ENCODE data around the gene IRF9. TPM values are rescaled to one million over a fixed set of nuclear protein-coding genes. Genes with fewer than 3 reads are reported as not detected.

Gene IRF9
- total and polyA plus RNA-seq, 2 of the 13 experiments (the other 11 are each of a cell fraction or from before 2014, with no cell fraction given): 14.9 to 49.7 TPM

DNA sequence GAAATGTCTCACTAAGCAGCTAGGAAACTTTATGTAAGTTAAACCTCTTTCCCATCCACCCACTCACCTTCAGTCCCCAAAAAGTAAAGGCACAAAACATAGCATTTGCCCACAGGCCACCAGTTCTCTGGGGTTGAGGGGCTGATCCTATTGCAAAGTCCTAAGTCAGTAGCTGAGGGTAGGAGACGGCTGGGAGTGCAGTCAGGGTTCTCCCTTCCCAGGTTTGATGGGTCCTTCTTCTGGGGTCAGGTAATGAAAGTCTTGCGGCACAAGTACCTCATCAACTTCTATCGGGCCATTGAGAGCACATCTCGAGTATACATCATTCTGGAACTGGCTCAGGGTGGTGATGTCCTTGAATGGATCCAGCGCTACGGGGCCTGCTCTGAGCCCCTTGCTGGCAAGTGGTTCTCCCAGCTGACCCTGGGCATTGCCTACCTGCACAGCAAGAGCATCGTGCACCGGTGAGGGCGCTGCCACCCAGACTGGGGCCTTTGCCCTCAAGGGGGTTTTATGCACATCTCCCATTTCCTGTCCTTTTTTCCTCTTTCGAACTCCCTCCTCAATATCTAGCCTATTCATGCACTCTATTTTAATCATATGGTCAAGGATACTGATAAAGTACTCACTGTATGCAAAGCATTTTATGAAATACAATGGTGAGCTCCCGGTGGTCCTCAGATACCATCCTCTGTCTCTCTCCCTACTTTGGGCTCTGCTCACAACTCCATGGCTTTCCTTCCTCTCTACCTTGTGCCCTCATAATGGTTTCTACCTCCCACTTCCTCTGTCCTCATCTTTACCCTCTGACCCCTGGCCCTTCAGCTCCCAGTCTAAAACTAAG, 45.4 kb downstream of the IRF9 start (continued):
- TF ChIP-seq, protein P1, sequence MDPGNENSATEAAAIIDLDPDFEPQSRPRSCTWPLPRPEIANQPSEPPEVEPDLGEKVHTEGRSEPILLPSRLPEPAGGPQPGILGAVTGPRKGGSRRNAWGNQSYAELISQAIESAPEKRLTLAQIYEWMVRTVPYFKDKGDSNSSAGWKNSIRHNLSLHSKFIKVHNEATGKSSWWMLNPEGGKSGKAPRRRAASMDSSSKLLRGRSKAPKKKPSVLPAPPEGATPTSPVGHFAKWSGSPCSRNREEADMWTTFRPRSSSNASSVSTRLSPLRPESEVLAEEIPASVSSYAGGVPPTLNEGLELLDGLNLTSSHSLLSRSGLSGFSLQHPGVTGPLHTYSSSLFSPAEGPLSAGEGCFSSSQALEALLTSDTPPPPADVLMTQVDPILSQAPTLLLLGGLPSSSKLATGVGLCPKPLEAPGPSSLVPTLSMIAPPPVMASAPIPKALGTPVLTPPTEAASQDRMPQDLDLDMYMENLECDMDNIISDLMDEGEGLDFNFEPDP (CRISPR knock-in tag; conservative IDR thresholded peaks at IDR 0.05): 0 out of 2 replicates have a peak, but pooled peaks have one; percentile 56
- TF ChIP-seq ZBTB34 (CRISPR knock-in tag; IDR thresholded peaks at IDR 0.05) (no peak), ZNF558 (CRISPR knock-in tag; IDR thresholded peaks at IDR 0.05; ENCODE audit: borderline replicate concordance) (no peak), NAIF1 (CRISPR knock-in tag; IDR thresholded peaks at IDR 0.05; ENCODE audit: borderline replicate concordance) (no peak), RAD51 (IDR thresholded peaks at IDR 0.05; ENCODE audit: borderline replicate concordance) (0 out of 2 replicates have a peak, but pooled peaks have one; percentile 16), ZNF251 (CRISPR knock-in tag; IDR thresholded peaks at IDR 0.05) (no peak), ZNF781 (CRISPR knock-in tag; IDR thresholded peaks at IDR 0.05; ENCODE audit: borderline replicate concordance, not compliant biosample characterization) (no peak), ISL2 (CRISPR knock-in tag; IDR thresholded peaks at IDR 0.05) (no peak), EZH2 (conservative IDR thresholded peaks at IDR 0.05; ENCODE audit: low read depth, low read length) (no peak), ZNF687 (CRISPR knock-in tag; IDR thresholded peaks at IDR 0.05) (peak; percentile 27; the same call in 1 of the 2 replicates), ZC3H13 (CRISPR knock-in tag; IDR thresholded peaks at IDR 0.05) (no peak), ISX (CRISPR knock-in tag; conservative IDR thresholded peaks at IDR 0.05) (no peak), MAZ (IDR thresholded peaks at IDR 0.05; ENCODE audit: borderline replicate concordance, low read depth, low read length) (no peak), MAZ (CRISPR knock-in tag; IDR thresholded peaks at IDR 0.05; ENCODE audit: low read depth) (no peak), RAD21 (CRISPR knock-in tag; IDR thresholded peaks at IDR 0.05) (no peak), BRCA1 (CRISPR knock-in tag; IDR thresholded peaks at IDR 0.05) (no peak), ZNF317 (CRISPR knock-in tag; IDR thresholded peaks at IDR 0.05) (no peak), ERF (CRISPR knock-in tag; IDR thresholded peaks at IDR 0.05) (no peak), AHR (CRISPR knock-in tag; IDR thresholded peaks at IDR 0.05) (no peak), RORA (CRISPR knock-in tag; IDR thresholded peaks at IDR 0.05) (no peak), MAF1 (CRISPR knock-in tag; IDR thresholded peaks at IDR 0.05; ENCODE audit: borderline replicate concordance) (no peak), ZNF776 (CRISPR knock-in tag; IDR thresholded peaks at IDR 0.05) (0 out of 2 replicates have a peak, but pooled peaks have one; percentile 20), ZNF720 (CRISPR knock-in tag; IDR thresholded peaks at IDR 0.05) (no peak), RBM39 (IDR thresholded peaks at IDR 0.05; ENCODE audit: low read depth, low read length, poor library complexity, severe bottlenecking) (no peak)

Data from HepG2 (cell line).